Measurements from ENCODE around the gene PPP3R1. TPM values are rescaled to one million over a fixed set of nuclear protein-coding genes. Genes with fewer than 3 reads are reported as not detected.

Gene PPP3R1
- total and polyA plus RNA-seq, 2 of the 8 experiments (the other 6 are each of a cell fraction or from before 2014, with no cell fraction given), result 9.3 to 85.1 TPM

DNA sequence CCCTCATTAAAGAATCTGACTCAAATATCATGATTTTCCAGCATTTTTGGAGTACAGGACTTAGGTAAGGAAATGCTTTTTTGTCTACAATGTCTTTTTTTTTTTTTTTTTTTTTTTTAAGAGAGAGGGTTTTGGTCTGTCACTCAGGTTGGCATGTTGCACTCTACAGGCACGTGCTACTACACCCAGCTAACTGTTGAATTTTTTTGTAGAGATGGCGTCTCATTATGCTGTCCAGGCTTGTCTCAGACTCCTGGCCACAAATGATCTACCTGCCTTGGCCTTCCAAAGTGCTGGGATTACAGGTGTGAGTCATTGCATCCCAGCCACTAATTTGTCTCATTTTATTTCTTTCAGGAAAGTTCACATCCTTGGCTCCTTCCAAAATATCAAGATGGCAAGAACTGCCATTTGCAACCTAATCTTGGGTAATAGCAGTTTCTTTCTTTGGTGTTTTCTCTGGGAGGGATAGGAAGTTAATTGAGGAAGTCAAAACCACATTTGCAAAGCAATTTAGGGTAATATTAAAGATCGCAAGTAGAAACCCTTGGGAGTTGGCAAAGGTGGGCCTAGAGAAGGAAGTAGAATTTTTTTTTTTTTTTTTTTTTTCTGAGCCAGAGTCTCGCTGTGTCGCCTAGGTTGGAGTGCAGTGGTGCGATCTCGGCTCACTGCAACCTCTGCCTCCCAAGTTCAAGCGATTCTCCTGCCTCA, 79.2 kb downstream of the PPP3R1 start:
- no peak for TF ChIP-seq SAP30 (IDR thresholded peaks at IDR 0.05; ENCODE audit: insufficient read depth, insufficient replicate concordance, low read length)
- H3K36me3 ChIP-seq (ENCODE audit: control insufficient read depth in 2 of 4, insufficient read depth in 4 of 4, low read length in 3 of 4), result peaks cover 9 to 50% (median 15%) of the 10 kb centered on the region in 4 experiments; a peak in 6 of 8 replicates
- no peak overlapping the region for H4K8ac ChIP-seq (ENCODE audit: extremely low read depth, insufficient read depth, low read length)

More for the DNA sequence above, 79.2 kb downstream of the PPP3R1 start:
- WGBS, 2 experiments (ENCODE audit: extremely low coverage in 1 of 2, insufficient coverage in 1 of 2, insufficient read length in 1 of 2, insufficient replicate concordance in 2 of 2, low coverage in 1 of 2, low lambda C conversion rate in 2 of 2, missing lambda C conversion rate in 1 of 2), result 100% methylated on average over 7 of the region's 8 CpGs; no CpG with 5 or more reads in 1 of the 2 experiments
- H3K14ac ChIP-seq (ENCODE audit: insufficient read length), result no peak overlapping the region
- H3K79me1 ChIP-seq (ENCODE audit: low read depth, low read length), result no peaks in the 10 kb centered on the region; the same call in 1 of the 2 replicates
- no peak overlapping the region for H4K91ac ChIP-seq (replicated peaks; ENCODE audit: insufficient read length, low read length)
- no peak overlapping the region for H2AK5ac ChIP-seq (ENCODE audit: low read depth, low read length)
- no peaks in the 10 kb centered on the region for H3K23me2 ChIP-seq (ENCODE audit: low read depth, low read length)
- H2BK120ac ChIP-seq (replicated peaks; ENCODE audit: low read depth, low read length), result no peak overlapping the region
- CTCF ChIA-PET (ENCODE audit: partially characterized antibody), result no interaction called here
- no peak overlapping the region for H2AFZ ChIP-seq (ENCODE audit: low read length)
- DNase-seq (ENCODE audit: low read depth in 1 of 2, low spot score in 2 of 2) (no peak), FAIRE-seq (no peak)
- H4K5ac ChIP-seq (ENCODE audit: insufficient read length, low read depth, low read length), result no peak overlapping the region
- no peak overlapping the region for H3K4ac ChIP-seq (replicated peaks; ENCODE audit: insufficient read length, low read depth, low read length)
- H3K4me1 ChIP-seq (replicated peaks in 1 of 4; ENCODE audit: control insufficient read depth in 3 of 4, insufficient read depth in 4 of 4, low read length in 3 of 4), result no peaks in the 10 kb centered on the region
- POLR2A ChIA-PET (ENCODE audit: partially characterized antibody), result interaction anchor here (7.4 kb wide), 1 partner anchor 16 kb away, joined by 57 read pairs; the partner anchor contains the start of gene PNO1
- no peak overlapping the region for H3K9ac ChIP-seq (replicated peaks in 1 of 4; ENCODE audit: extremely low read depth in 1 of 4, low read depth in 3 of 4, low read length in 3 of 4)
- H2BK5ac ChIP-seq (ENCODE audit: low read depth, low read length), result no peak overlapping the region
- no peak overlapping the region for H3K27ac ChIP-seq (ENCODE audit: low read depth, low read length)
- H3K27me3 ChIP-seq (replicated peaks in 1 of 4; ENCODE audit: control insufficient read depth in 3 of 4, extremely low read depth in 1 of 4, insufficient read depth in 3 of 4, low read length in 3 of 4), result no peaks in the 10 kb centered on the region
- no peak overlapping the region for H3K4me3 ChIP-seq (ENCODE audit: extremely low read depth in 1 of 4, insufficient read depth in 2 of 4, low read depth in 3 of 4, low read length in 4 of 4)
- H3K23ac ChIP-seq (ENCODE audit: insufficient read length), result no peak overlapping the region
- no peak overlapping the region for H2BK15ac ChIP-seq (ENCODE audit: low read length)
- no peaks in the 10 kb centered on the region for H3K9me3 ChIP-seq (ENCODE audit: insufficient read depth in 2 of 2, low read depth in 1 of 2, low read length in 1 of 2)
- no peak overlapping the region for H3K4me2 ChIP-seq (ENCODE audit: insufficient read depth in 1 of 2, low read depth in 2 of 2, low read length in 2 of 2)
- H2BK12ac ChIP-seq (ENCODE audit: low read depth, low read length), result no peak overlapping the region
- H3K18ac ChIP-seq (ENCODE audit: extremely low read depth, low read length), result no peak overlapping the region
- no peak overlapping the region for H3K56ac ChIP-seq (replicated peaks; ENCODE audit: insufficient read length, low read depth, low read length)
- peaks cover 5 to 8% of the 10 kb centered on the region in 2 experiments for H4K20me1 ChIP-seq (replicated peaks in 1 of 2; ENCODE audit: control insufficient read depth in 1 of 2, insufficient read depth in 2 of 2, low read length in 2 of 2)
- H3K79me2 ChIP-seq (ENCODE audit: control insufficient read depth in 1 of 2, insufficient read depth in 2 of 2, low read length in 2 of 2), result peaks cover 0 to 9% of the 10 kb centered on the region in 2 experiments; a peak in 1 of 4 replicates
- H2BK20ac ChIP-seq (ENCODE audit: low read length), result no peak overlapping the region

Measured in H1 (cell line).